Caco-2 (cell line): ENCODE results near the gene EFNA1. TPM values are rescaled to one million over a fixed set of nuclear protein-coding genes. Genes with fewer than 3 reads are reported as not detected.

Experiments used
- BruUV-seq: library from RNA; stranded (reverse); fragments of 400-500 nt; replicated peaks from 2 replicates; lab custom pipeline; 2021; lab: Mats Ljungman, UMichigan
- CTCF ChIA-PET: fragments of 300-600 bp; sonication (Branson Sonifier 250); formaldehyde crosslinking; loops from one replicate; lab custom pipeline; 2022; ENCODE audit warnings: antibody characterized with exemption; lab: Charles Lee
- POLR2A ChIA-PET: fragments of 300-600 bp; sonication (Branson Sonifier 250); formaldehyde crosslinking; loops from one replicate; lab custom pipeline; 2022; ENCODE audit warnings: antibody characterized with exemption; lab: Charles Lee
- DNase-seq, 2 experiments: peaks; one replicate each; pipeline versions ENCODE4 v3.0.0 to v3.0.0-alpha.2; 2020 to 2022
- H3K27me3 ChIP-seq: replicated peaks from 2 replicates; pipeline ENCODE4 v1.6.0; 2011; ENCODE audit warnings: low read length; ENCODE audit not compliant: control insufficient read depth, insufficient read depth
- H3K36me3 ChIP-seq: 2 replicates; pipeline ENCODE4 v1.5.1; 2011; ENCODE audit warnings: low read length; ENCODE audit not compliant: control insufficient read depth, insufficient read depth
- H3K4me1 ChIP-seq: fragments of 250-450 bp; sonication (Bioruptor Pico); 2 replicates; pipeline ENCODE4 v1.5.1; 2020; ENCODE audit warnings: mild to moderate bottlenecking
- H3K4me3 ChIP-seq: 2 replicates; pipeline ENCODE4 v1.5.1; 2011; ENCODE audit warnings: low read depth, mild to moderate bottlenecking, control low read depth, low read length
- H3K9me3 ChIP-seq: fragments of 250-450 bp; sonication (Bioruptor Pico); 2 replicates; pipeline ENCODE4 v1.5.1; 2020; ENCODE audit warnings: mild to moderate bottlenecking, moderate library complexity
- H3K27ac Mint-ChIP-seq: one replicate; pipeline ENCODE4 v1.8.0; 2022; ENCODE audit warnings: mixed read lengths; ENCODE audit not compliant: unreplicated experiment
- H3K27me3 Mint-ChIP-seq: one replicate; pipeline ENCODE4 v1.8.0; 2022; ENCODE audit warnings: mixed read lengths; ENCODE audit not compliant: insufficient read depth, unreplicated experiment
- H3K36me3 Mint-ChIP-seq: one replicate; pipeline ENCODE4 v1.8.0; 2022; ENCODE audit warnings: mild to moderate bottlenecking, mixed read lengths; ENCODE audit not compliant: insufficient read depth, unreplicated experiment
- H3K4me1 Mint-ChIP-seq: one replicate; pipeline ENCODE4 v1.8.0; 2022; ENCODE audit warnings: low read depth, mixed read lengths; ENCODE audit not compliant: unreplicated experiment
- H3K4me3 Mint-ChIP-seq: one replicate; pipeline ENCODE4 v1.8.0; 2022; ENCODE audit warnings: mild to moderate bottlenecking, moderate library complexity, mixed read lengths; ENCODE audit not compliant: unreplicated experiment
- H3K9me3 Mint-ChIP-seq: one replicate; pipeline ENCODE4 v1.8.0; 2022; ENCODE audit warnings: mixed read lengths; ENCODE audit not compliant: unreplicated experiment
- CTCF ChIP-seq, 2 experiments: fragments of 200-600 bp in 1 of 2; IDR thresholded peaks; 1 replicate in 1 of 2; 2 replicates in 1 of 2; pipeline versions ENCODE4 v1.5.1 to v1.8.0; 2011 to 2022; ENCODE audit warnings: antibody characterized with exemption in 1 of 2, control low read depth in 1 of 2, inconsistent platforms in 1 of 2, low read depth in 1 of 2, low read length in 1 of 2, mild to moderate bottlenecking in 1 of 2, moderate library complexity in 1 of 2; ENCODE audit not compliant: insufficient read depth in 1 of 2, severe bottlenecking in 1 of 2, unreplicated experiment in 1 of 2
- intact Hi-C: fragments of 100-400 bp; cut with micrococcal nuclease; formaldehyde crosslinking; loops from one replicate; pipeline ENCODE4 v1.10.0; 2022; ENCODE audit not compliant: unreplicated experiment
- total RNA-seq: library from RNA; stranded (reverse); gene quantifications from 2 replicates; pipeline ENCODE4 v1.2.3, GENCODE V29; 2022

EFNA1 gene
- total RNA-seq, 1 experiment from 2014 or later: 47.9 TPM

GRCh38 chr1:155110381-155110780 is 17.3 kb upstream of the EFNA1 start:
- H3K9me3 ChIP-seq: no peaks in the 10 kb centered on the region
- H3K4me1 Mint-ChIP-seq: peaks cover 6% of the 10 kb centered on the region
- no peaks in the 10 kb centered on the region for H3K9me3 Mint-ChIP-seq
- no peak overlapping the region for H3K4me3 Mint-ChIP-seq
- H3K36me3 ChIP-seq: no peaks in the 10 kb centered on the region
- no TSS peak for BruUV-seq
- no peaks in the 10 kb centered on the region for H3K27me3 ChIP-seq
- no peak overlapping the region for H3K27ac Mint-ChIP-seq
- no peak for TF ChIP-seq CTCF (IDR thresholded peaks at IDR 0.05; ENCODE audit: insufficient read depth in 1 of 2, low read depth in 1 of 2, low read length in 1 of 2, severe bottlenecking in 1 of 2, unreplicated experiment in 1 of 2)
- ChIA-PET CTCF (interaction anchor here (0.6 kb wide), 1 partner anchor 13 kb away, joined by 4 read pairs; no protein-coding TSS in a partner anchor), POLR2A (no interaction called here)
- H3K4me1 ChIP-seq: peaks cover 28% of the 10 kb centered on the region
- H3K27me3 Mint-ChIP-seq: no peaks in the 10 kb centered on the region
- DNase-seq: no peak
- H3K4me3 ChIP-seq: no peak overlapping the region
- intact Hi-C loops: no loop called here
- H3K36me3 Mint-ChIP-seq: no peaks in the 10 kb centered on the region

- Mint-ChIP-seq H3K36me3 (no peaks in the 10 kb centered on the region), H3K4me1 (peaks cover 1% of the 10 kb centered on the region), H3K27ac (no peak overlapping the region), H3K4me3 (no peak overlapping the region), H3K9me3 (no peaks in the 10 kb centered on the region), H3K27me3 (no peaks in the 10 kb centered on the region)
- BruUV-seq: no TSS peak
- Histone ChIP-seq H3K4me1 (peaks cover 24% of the 10 kb centered on the region), H3K36me3 (no peaks in the 10 kb centered on the region), H3K4me3 (no peak overlapping the region), H3K9me3 (no peaks in the 10 kb centered on the region), H3K27me3 (no peaks in the 10 kb centered on the region)
- POLR2A ChIA-PET: no interaction called here
- CTCF ChIA-PET: interaction anchor here (0.6 kb wide), 1 partner anchor 12 kb away, joined by 4 read pairs; no protein-coding TSS in a partner anchor
- TF ChIP-seq CTCF (IDR thresholded peaks at IDR 0.05; ENCODE audit: insufficient read depth in 1 of 2, low read depth in 1 of 2, low read length in 1 of 2, severe bottlenecking in 1 of 2, unreplicated experiment in 1 of 2): no peak
- no peak for DNase-seq
- intact Hi-C loops: no loop called here
These were observed 16.9 kb upstream of the EFNA1 start for GRCh38 chr1:155110826-155111225.

GRCh38 chr1:155113450-155113980 is 14.2 kb upstream of the EFNA1 start:
- Mint-ChIP-seq H3K4me3 (no peak overlapping the region), H3K4me1 (no peaks in the 10 kb centered on the region), H3K27ac (no peak overlapping the region), H3K27me3 (no peaks in the 10 kb centered on the region), H3K36me3 (no peaks in the 10 kb centered on the region), H3K9me3 (no peaks in the 10 kb centered on the region)
- no peak for DNase-seq
- Histone ChIP-seq H3K4me3 (no peak overlapping the region), H3K27me3 (no peaks in the 10 kb centered on the region), H3K4me1 (no peaks in the 10 kb centered on the region), H3K9me3 (no peaks in the 10 kb centered on the region), H3K36me3 (no peaks in the 10 kb centered on the region)
- ChIA-PET CTCF (no interaction called here), POLR2A (no interaction called here)
- no TSS peak for BruUV-seq
- intact Hi-C loops: no loop called here
- TF ChIP-seq CTCF (IDR thresholded peaks at IDR 0.05; ENCODE audit: insufficient read depth in 1 of 2, low read depth in 1 of 2, low read length in 1 of 2, severe bottlenecking in 1 of 2, unreplicated experiment in 1 of 2): no peak
